Cardiac muscle cell (in vitro differentiated cells and primary cell): ENCODE data around the gene RAB40A. TPM values are rescaled to one million over a fixed set of nuclear protein-coding genes. Genes with fewer than 3 reads are reported as not detected.

Source experiments
- DNase-seq, 2 donors: peaks; one replicate each; pipeline versions ENCODE4 v3.0.0 to v3.0.0-alpha.2; 2010 to 2017; ENCODE audit warnings: low read depth in 1 of 2, low spot score in 1 of 2
- H3K27ac ChIP-seq: fragments of 200-600 bp; sonication (generic); 2 replicates; pipeline ENCODE4 v1.5.1; 2016
- H3K27me3 ChIP-seq: fragments of 200-600 bp; sonication (generic); 2 replicates; pipeline ENCODE4 v1.6.0; 2016; ENCODE audit warnings: control low read depth
- H3K36me3 ChIP-seq: fragments of 200-600 bp; sonication (generic); 2 replicates; pipeline ENCODE4 v1.5.1; 2016; ENCODE audit warnings: control low read depth
- H3K4me1 ChIP-seq: fragments of 200-600 bp; sonication (generic); 2 replicates; pipeline ENCODE4 v1.8.1; 2017; ENCODE audit warnings: low read depth, mild to moderate bottlenecking, mixed run types
- H3K4me3 ChIP-seq: fragments of 200-600 bp; sonication (generic); 2 replicates; pipeline ENCODE4 v1.5.1; 2016; ENCODE audit warnings: mild to moderate bottlenecking
- H3K9me3 ChIP-seq: fragments of 200-600 bp; sonication (generic); 2 replicates; pipeline ENCODE4 v1.5.1; 2017; ENCODE audit warnings: low read depth, mild to moderate bottlenecking, control low read depth
- CTCF ChIP-seq: IDR thresholded peaks from 2 replicates; pipeline ENCODE4 v1.5.1; 2012; ENCODE audit warnings: low read depth, mild to moderate bottlenecking, low read length
- polyA plus RNA-seq: library from polyadenylated mRNA; unstranded; fragments of >200 nt; fragmentation: Nextera tagmentation; extraction: Ambion mirVana; gene quantifications from 2 replicates; pipeline ENCODE4 v1.2.1, GENCODE V29; 2016
- total RNA-seq: library from RNA; depleted of rRNA; stranded (reverse); fragments of >200 nt; gene quantifications from 2 replicates; pipeline ENCODE4 v1.2.3, GENCODE V29; 2016

Gene RAB40A
- total and polyA plus RNA-seq, 2 experiments from 2014 or later: 2.4 to 2.9 TPM

DNA sequence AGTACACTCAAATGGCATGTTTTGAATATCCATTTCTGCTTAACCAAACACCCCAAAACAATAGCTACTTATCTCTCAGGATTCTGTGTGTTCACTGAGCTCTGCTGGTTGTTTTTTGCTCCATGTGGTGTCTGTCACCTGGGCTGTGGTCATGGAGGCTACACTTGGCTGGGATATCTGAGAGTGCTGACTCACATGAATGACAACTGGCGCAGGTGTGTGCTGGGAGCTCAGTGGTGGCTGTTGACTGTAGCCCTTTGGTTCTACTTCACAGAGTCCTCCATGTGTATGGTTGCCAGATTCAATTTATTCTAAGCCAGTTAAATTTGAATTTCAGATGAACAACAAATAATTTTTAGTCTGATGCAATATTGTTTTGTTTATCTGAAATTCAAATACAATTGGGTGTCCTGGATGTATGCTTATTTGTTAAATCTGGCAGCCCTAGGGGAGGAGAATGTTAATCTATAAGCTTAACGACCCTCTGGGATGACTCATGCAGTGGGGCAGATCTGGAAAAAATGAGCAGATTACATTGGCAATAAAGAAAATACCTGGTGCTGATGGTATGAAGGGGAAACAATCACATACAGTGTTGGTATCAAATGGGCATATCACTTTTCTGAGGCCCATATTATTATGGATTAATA lies 37.8 kb upstream of the RAB40A start:
- Histone ChIP-seq H3K4me3 (no peak overlapping the region), H3K4me1 (no peaks in the 10 kb centered on the region), H3K9me3 (no peaks in the 10 kb centered on the region), H3K27me3 (peaks cover 10% of the 10 kb centered on the region), H3K36me3 (no peaks in the 10 kb centered on the region), H3K27ac (no peak overlapping the region)
- no peak for DNase-seq
- TF ChIP-seq CTCF: no peak

DNA sequence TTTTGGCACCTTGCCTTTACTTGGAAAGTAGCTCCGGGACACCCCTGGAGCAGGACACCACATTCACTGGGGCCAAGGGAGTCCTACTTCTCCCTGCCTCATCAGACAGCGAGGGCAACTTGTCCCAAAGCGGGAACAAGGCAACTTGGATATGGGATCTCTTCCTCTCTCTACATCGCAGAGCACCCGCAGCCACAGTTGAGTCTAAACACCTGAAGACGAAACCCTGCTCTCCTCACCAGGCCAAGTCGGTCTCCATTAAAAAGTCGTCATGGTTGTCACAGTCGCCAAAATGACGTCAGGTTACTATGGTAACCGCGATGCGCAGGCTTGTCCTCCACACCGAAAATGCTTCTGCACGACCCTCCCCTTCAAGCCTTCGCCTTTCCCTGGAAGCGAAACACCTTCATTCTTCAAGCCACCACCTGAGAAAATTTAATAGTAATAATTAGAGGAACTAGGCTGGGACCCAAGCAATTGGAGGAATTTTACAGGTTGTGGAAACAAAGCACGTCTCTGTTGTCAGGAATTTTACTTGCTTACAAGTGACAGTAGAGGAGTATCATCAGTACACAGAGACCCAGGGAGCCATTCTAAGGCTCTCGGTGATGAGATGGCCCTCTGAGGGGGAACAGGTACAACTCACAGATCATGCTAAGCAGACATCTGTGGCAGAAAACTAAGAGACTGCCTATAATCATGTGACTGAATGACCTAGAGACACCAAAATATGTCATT lies 35.6 kb upstream of the RAB40A start:
- Histone ChIP-seq H3K9me3 (no peaks in the 10 kb centered on the region), H3K4me3 (peak overlapping the region; percentile 37), H3K4me1 (no peaks in the 10 kb centered on the region), H3K27ac (no peak overlapping the region), H3K27me3 (peaks cover 4% of the 10 kb centered on the region), H3K36me3 (no peaks in the 10 kb centered on the region)
- no peak for TF ChIP-seq CTCF
- DNase-seq: peak; percentile 62 to 82

- Histone ChIP-seq H3K27ac (no peak overlapping the region), H3K27me3 (peaks cover 4% of the 10 kb centered on the region), H3K4me3 (no peak overlapping the region), H3K9me3 (no peaks in the 10 kb centered on the region), H3K4me1 (no peaks in the 10 kb centered on the region), H3K36me3 (no peaks in the 10 kb centered on the region)
- no peak for TF ChIP-seq CTCF
- peak in 1 of 2 donors; percentile 66 for DNase-seq
Measured at GRCh38 chrX:103552236-103552635, 32.9 kb upstream of the RAB40A start.

DNA sequence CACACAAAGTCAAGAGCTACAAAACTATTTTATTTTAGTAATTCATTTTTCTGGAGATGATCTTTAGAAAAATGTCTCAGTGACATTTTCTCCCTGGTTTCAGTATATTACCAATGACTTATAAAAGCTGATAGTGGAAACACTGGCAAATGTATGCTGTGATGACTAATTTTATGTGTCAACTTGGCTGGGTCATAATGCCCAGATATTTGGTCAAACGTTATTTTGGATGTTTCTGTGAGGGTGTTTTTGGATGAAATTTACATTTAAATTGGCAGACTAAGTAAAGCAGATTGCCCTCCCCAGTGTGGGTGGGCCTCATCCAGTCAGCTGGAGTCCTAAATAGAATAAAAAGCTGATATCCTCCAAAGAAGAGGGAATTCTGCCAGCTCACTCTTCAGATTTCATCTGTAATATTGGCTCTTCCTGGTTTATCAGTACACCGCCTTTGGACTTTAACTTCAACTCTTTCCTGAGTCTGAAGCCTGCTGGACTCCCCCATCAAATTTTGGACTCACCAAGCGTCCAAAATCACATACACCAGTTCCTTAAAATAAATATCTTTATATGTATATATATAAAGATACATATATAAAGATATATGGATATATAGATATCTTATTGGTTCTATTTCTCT lies 31.2 kb upstream of the RAB40A start:
- Histone ChIP-seq H3K4me1 (no peaks in the 10 kb centered on the region), H3K36me3 (no peaks in the 10 kb centered on the region), H3K27ac (no peak overlapping the region), H3K9me3 (no peaks in the 10 kb centered on the region), H3K4me3 (no peak overlapping the region), H3K27me3 (no peaks in the 10 kb centered on the region)
- no peak for TF ChIP-seq CTCF
- peak in 1 of 2 donors; percentile 46 for DNase-seq

DNA sequence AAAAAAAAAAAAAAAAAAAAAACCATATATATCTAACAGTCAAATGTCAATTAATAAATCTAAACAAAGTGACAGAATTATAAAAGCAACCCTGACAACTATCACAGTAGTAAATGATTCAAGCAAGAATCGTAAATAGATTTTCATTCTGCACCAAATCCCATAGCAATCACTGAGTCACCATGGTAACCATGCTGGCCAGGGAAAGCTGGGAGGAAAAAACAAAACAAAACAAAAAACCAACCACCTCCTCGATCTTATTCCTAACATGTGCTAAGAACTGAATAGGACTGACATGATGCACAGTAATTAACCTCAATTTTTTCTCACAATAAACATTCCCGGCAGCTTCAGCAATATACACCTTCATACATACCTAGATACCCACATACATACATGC lies 30.6 kb upstream of the RAB40A start:
- Histone ChIP-seq H3K9me3 (no peaks in the 10 kb centered on the region), H3K27ac (no peak overlapping the region), H3K36me3 (no peaks in the 10 kb centered on the region), H3K27me3 (no peaks in the 10 kb centered on the region), H3K4me3 (no peak overlapping the region), H3K4me1 (no peaks in the 10 kb centered on the region)
- DNase-seq: no peak
- no peak for TF ChIP-seq CTCF
